Activated CD4-positive, alpha-beta T cell treated with anti-CD3 and anti-CD28 coated beads for 36 hours (primary cell): ENCODE results near the gene FAM184B. TPM values are rescaled to one million over a fixed set of nuclear protein-coding genes. Genes with fewer than 3 reads are reported as not detected.

ENCODE experiments used
- ATAC-seq: fragments of 200-7000 bp; cut with Tn5 transposase; one replicate; pipeline ENCODE4 v1.10.0; 2021; ENCODE audit warnings: mild to moderate bottlenecking, moderate library complexity
- CTCF ChIA-PET: fragments of 350-600 bp; sonication (Branson Sonifier 250); formaldehyde crosslinking; loops from one replicate; lab custom pipeline; 2021; ENCODE audit warnings: antibody characterized with exemption; lab: Charles Lee
- POLR2A ChIA-PET: fragments of 350-600 bp; sonication (Branson Sonifier 250); formaldehyde crosslinking; loops from one replicate; lab custom pipeline; 2021; ENCODE audit warnings: antibody characterized with exemption, inconsistent platforms; lab: Charles Lee
- DNase-seq: peaks from one replicate; pipeline ENCODE4 v3.0.0-alpha.2; 2020
- H3K27ac Mint-ChIP-seq: one replicate; pipeline ENCODE4 v1.8.0; 2021; ENCODE audit warnings: mixed read lengths
- H3K27me3 Mint-ChIP-seq: one replicate; pipeline ENCODE4 v1.8.0; 2021; ENCODE audit warnings: mixed read lengths
- H3K36me3 Mint-ChIP-seq: one replicate; pipeline ENCODE4 v1.8.0; 2021; ENCODE audit warnings: low read depth, mixed read lengths
- H3K4me1 Mint-ChIP-seq: one replicate; pipeline ENCODE4 v1.8.0; 2021; ENCODE audit warnings: mixed read lengths
- H3K4me3 Mint-ChIP-seq: one replicate; pipeline ENCODE4 v1.8.0; 2021; ENCODE audit warnings: mild to moderate bottlenecking, moderate library complexity, mixed read lengths
- H3K9me3 Mint-ChIP-seq: one replicate; pipeline ENCODE4 v1.8.0; 2021; ENCODE audit warnings: low read depth, mixed read lengths
- intact Hi-C, 2 experiments: fragments of 100-400 bp; cut with DNase I in 1 of 2; cut with micrococcal nuclease in 1 of 2; formaldehyde crosslinking; loops; one replicate each; pipeline versions ENCODE4 v1.14.2 to v1.15.1; 2022 to 2024; cut with DNase I, micrococcal nuclease
- total RNA-seq, 2 experiments: library from RNA; stranded (reverse); gene quantifications; one replicate each; pipeline ENCODE4 v1.2.3, GENCODE V29; 2021

FAM184B gene
- total RNA-seq, 2 experiments from 2014 or later = 0.04 TPM; not detected in 1

GRCh38 chr4:17633600-17633999, 147.8 kb downstream of the FAM184B start:
- DNase-seq (no peak), ATAC-seq (no peak)
- Mint-ChIP-seq H3K4me3 (no peak overlapping the region), H3K9me3 (no peaks in the 10 kb centered on the region), H3K27ac (no peak overlapping the region), H3K27me3 (no peaks in the 10 kb centered on the region), H3K36me3 (peaks cover 41% of the 10 kb centered on the region), H3K4me1 (no peaks in the 10 kb centered on the region)
- ChIA-PET POLR2A (no interaction called here), CTCF (interaction anchor here (0.9 to 3.7 kb wide), 3 partner anchors 24 to 85 kb away, joined by 3 to 40 read pairs (median 3); no protein-coding TSS in a partner anchor)
- intact Hi-C loops = no loop called here

- Mint-ChIP-seq H3K9me3 (no peaks in the 10 kb centered on the region), H3K4me1 (no peaks in the 10 kb centered on the region), H3K27me3 (no peaks in the 10 kb centered on the region), H3K36me3 (peaks cover 62% of the 10 kb centered on the region), H3K27ac (no peak overlapping the region), H3K4me3 (no peak overlapping the region)
- CTCF ChIA-PET = no interaction called here
- no peak for ATAC-seq
- POLR2A ChIA-PET = no interaction called here
- intact Hi-C loops = loop anchor here in 1 of 2 experiments (2.0 kb wide), 1 partner anchor 13 kb away; no protein-coding TSS in a partner anchor
- DNase-seq = no peak
Measured at GRCh38 chr4:17630228-17630627, 151.2 kb downstream of the FAM184B start.

- intact Hi-C loops = no loop called here
- no peak overlapping the region for H3K27ac Mint-ChIP-seq
- POLR2A ChIA-PET = no interaction called here
- DNase-seq = no peak
- peaks cover under 1% of the 10 kb centered on the region for H3K4me1 Mint-ChIP-seq
- CTCF ChIA-PET = no interaction called here
- ATAC-seq = no peak
- H3K36me3 Mint-ChIP-seq = peaks cover 70% of the 10 kb centered on the region
- no peak overlapping the region for H3K4me3 Mint-ChIP-seq
- no peaks in the 10 kb centered on the region for H3K9me3 Mint-ChIP-seq
- H3K27me3 Mint-ChIP-seq = no peaks in the 10 kb centered on the region
Measured at GRCh38 chr4:17624821-17625220, 156.6 kb downstream of the FAM184B start.

GRCh38 chr4:17623451-17624001, 157.9 kb downstream of the FAM184B start:
- no peaks in the 10 kb centered on the region for H3K27me3 Mint-ChIP-seq

GRCh38 chr4:17619416-17620105, 161.9 kb downstream of the FAM184B start:
- no peak for DNase-seq
- no peaks in the 10 kb centered on the region for H3K27me3 Mint-ChIP-seq
- intact Hi-C loops = loop anchor here in 1 of 2 experiments (10.0 kb wide), 1 partner anchor 1395 kb away; the partner anchor contains the start of gene TAPT1
- no peaks in the 10 kb centered on the region for H3K9me3 Mint-ChIP-seq
- peaks cover 43% of the 10 kb centered on the region for H3K4me1 Mint-ChIP-seq
- H3K36me3 Mint-ChIP-seq = peaks cover 62% of the 10 kb centered on the region
- ATAC-seq = no peak
- POLR2A ChIA-PET = interaction anchor here (1.1 kb wide), 1 partner anchor 191 kb away, joined by 5 read pairs; no protein-coding TSS in a partner anchor
- no peak overlapping the region for H3K4me3 Mint-ChIP-seq
- H3K27ac Mint-ChIP-seq = peak overlapping the region; percentile 76
- CTCF ChIA-PET = interaction anchor here (0.6 to 1.2 kb wide), 2 partner anchors 70 to 113 kb away, joined by 4 to 5 read pairs; no protein-coding TSS in a partner anchor

More at GRCh38 chr4:17623451-17624001, 157.9 kb downstream of the FAM184B start:
- no peak for DNase-seq
- Mint-ChIP-seq H3K9me3 (no peaks in the 10 kb centered on the region), H3K4me1 (peaks cover 13% of the 10 kb centered on the region), H3K4me3 (no peak overlapping the region), H3K36me3 (peaks cover 73% of the 10 kb centered on the region), H3K27ac (no peak overlapping the region)
- ChIA-PET POLR2A (no interaction called here), CTCF (interaction anchor here (1.3 kb wide), 1 partner anchor 75 kb away, joined by 3 read pairs; no protein-coding TSS in a partner anchor)
- ATAC-seq = no peak
- intact Hi-C loops = no loop called here

- peaks cover 62% of the 10 kb centered on the region for H3K36me3 Mint-ChIP-seq
- no peak for ATAC-seq
- no peak overlapping the region for H3K4me3 Mint-ChIP-seq
- ChIA-PET CTCF (interaction anchor here (1.2 kb wide), 1 partner anchor 70 kb away, joined by 5 read pairs; no protein-coding TSS in a partner anchor), POLR2A (interaction anchor here (1.1 kb wide), 1 partner anchor 191 kb away, joined by 5 read pairs; no protein-coding TSS in a partner anchor)
- H3K27ac Mint-ChIP-seq = peak overlapping the region; percentile 76
- DNase-seq = no peak
- no peaks in the 10 kb centered on the region for H3K27me3 Mint-ChIP-seq
- no peaks in the 10 kb centered on the region for H3K9me3 Mint-ChIP-seq
- intact Hi-C loops = loop anchor here in 1 of 2 experiments (10.0 kb wide), 1 partner anchor 1394 kb away; the partner anchor contains the start of gene TAPT1
- H3K4me1 Mint-ChIP-seq = peaks cover 43% of the 10 kb centered on the region
Measured at GRCh38 chr4:17618926-17619325, 162.5 kb downstream of the FAM184B start.

- H3K4me1 Mint-ChIP-seq = peaks cover 47% of the 10 kb centered on the region
- ATAC-seq = no peak
- CTCF ChIA-PET = interaction anchor here (0.6 kb wide), 1 partner anchor 450 kb away, joined by 3 read pairs; no protein-coding TSS in a partner anchor
- no peak overlapping the region for H3K27ac Mint-ChIP-seq
- H3K36me3 Mint-ChIP-seq = peaks cover 41% of the 10 kb centered on the region
- H3K27me3 Mint-ChIP-seq = no peaks in the 10 kb centered on the region
- no peaks in the 10 kb centered on the region for H3K9me3 Mint-ChIP-seq
- no peak for DNase-seq
- POLR2A ChIA-PET = interaction anchor here (0.5 kb wide), 1 partner anchor 39 kb away, joined by 10 read pairs; the partner anchor contains the start of gene LAP3
- intact Hi-C loops = loop anchor here in 1 of 2 experiments (2.0 to 10.0 kb wide), 2 partner anchors 15 to 1391 kb away; partner anchors contain the start of gene TAPT1
- peak overlapping the region; percentile 62 for H3K4me3 Mint-ChIP-seq
Measured at GRCh38 chr4:17616283-17616682, 165.1 kb downstream of the FAM184B start.

GRCh38 chr4:17614416-17615299, 166.8 kb downstream of the FAM184B start, which contains the start of gene MED28:
TSS of gene MED28 (plus strand) at chr4:17614641. CDS start at chr4:17614655, 14 bp downstream.
- ChIA-PET POLR2A (interaction anchor here (0.6 to 1.7 kb wide), 6 partner anchors 11 to 195 kb away, joined by 3 to 8 read pairs (median 4); no protein-coding TSS in a partner anchor), CTCF (interaction anchor here (0.6 to 1.8 kb wide), 10 partner anchors 12 to 196 kb away, joined by 3 to 8 read pairs (median 3); partner anchors contain the start of genes DCAF16 and NCAPG)
- Mint-ChIP-seq H3K4me3 (peak within 1 kb of the TSS; percentile 98), H3K36me3 (peaks cover 32% of the 10 kb centered on the region), H3K9me3 (no peaks in the 10 kb centered on the region), H3K4me1 (peaks cover 45% of the 10 kb centered on the region), H3K27ac (peak within 1 kb of the TSS; percentile 97), H3K27me3 (no peaks in the 10 kb centered on the region)
- DNase-seq (peak; percentile 98), ATAC-seq (peak; percentile 89)
- intact Hi-C loops = loop anchor here (1.0 to 10.0 kb wide), 8 partner anchors 37 to 1390 kb away; partner anchors contain the start of genes DCAF16 (in 2 of the 2), LAP3 (in 2 of the 2), NCAPG (in 2 of the 2) and LCORL (in 1 of the 2)

- Mint-ChIP-seq H3K4me3 (peak overlapping the region; percentile 98), H3K4me1 (peaks cover 37% of the 10 kb centered on the region), H3K27ac (peak overlapping the region; percentile 97), H3K36me3 (peaks cover 26% of the 10 kb centered on the region), H3K27me3 (no peaks in the 10 kb centered on the region), H3K9me3 (no peaks in the 10 kb centered on the region)
- peak; percentile 58 for ATAC-seq
- POLR2A ChIA-PET = interaction anchor here (0.6 to 1.7 kb wide), 6 partner anchors 10 to 196 kb away, joined by 3 to 8 read pairs (median 4); no protein-coding TSS in a partner anchor
- CTCF ChIA-PET = interaction anchor here (0.6 to 1.8 kb wide), 7 partner anchors 13 to 430 kb away, joined by 3 to 8 read pairs (median 3); no protein-coding TSS in a partner anchor
- intact Hi-C loops = loop anchor here (1.0 to 10.0 kb wide), 8 partner anchors 37 to 1389 kb away; partner anchors contain the start of genes DCAF16 (in 2 of the 2), LAP3 (in 2 of the 2), NCAPG (in 2 of the 2) and LCORL (in 1 of the 2)
- DNase-seq = peak; percentile 31
Measured at GRCh38 chr4:17613761-17614415, 167.5 kb downstream of the FAM184B start.

GRCh38 chr4:17605236-17605635, 176.2 kb downstream of the FAM184B start:
- DNase-seq (no peak), ATAC-seq (no peak)
- CTCF ChIA-PET = no interaction called here
- Mint-ChIP-seq H3K9me3 (no peaks in the 10 kb centered on the region), H3K27me3 (no peaks in the 10 kb centered on the region), H3K4me1 (no peaks in the 10 kb centered on the region), H3K27ac (no peak overlapping the region), H3K36me3 (peaks cover 18% of the 10 kb centered on the region), H3K4me3 (no peak overlapping the region)
- POLR2A ChIA-PET = no interaction called here
- intact Hi-C loops = no loop called here
